Measurements from ENCODE around the gene KCNK10.

The KCNK10 gene

GRCh38 chr14:88327497-88327896 lies 4.4 kb upstream of the KCNK10 start:
- no CpG with 5 or more reads among the region's 1 CpG for WGBS (ENCODE audit: insufficient coverage)
- H3K36me3 ChIP-seq (ENCODE audit: control insufficient read depth in 4 of 4, insufficient read depth in 4 of 4, low read length in 3 of 4) = no peaks in the 10 kb centered on the region
- H3K9me3 ChIP-seq (ENCODE audit: control extremely low read depth in 1 of 5, control insufficient read depth in 4 of 5, insufficient read depth in 2 of 5, low read depth in 1 of 5, low read length in 4 of 5) = peaks cover 2 to 9% (median 5%) of the 10 kb centered on the region in 5 experiments
- peaks cover 0 to 23% (median 14%) of the 10 kb centered on the region in 4 experiments for H3K4me1 ChIP-seq (ENCODE audit: control extremely low read depth in 1 of 4, control insufficient read depth in 4 of 4, insufficient read depth in 4 of 4, low read length in 3 of 4)
- no peak overlapping the region for H3K4me3 ChIP-seq (ENCODE audit: control insufficient read depth in 1 of 7, extremely low read depth in 1 of 7, insufficient read depth in 4 of 7, low read depth in 2 of 7, low read length in 6 of 7)
- ChIA-PET CTCF (no interaction called here), POLR2A (no interaction called here)
- H3K27ac ChIP-seq (ENCODE audit: insufficient read depth in 1 of 2, low read depth in 1 of 2, low read length in 2 of 2, poor library complexity in 1 of 2, severe bottlenecking in 2 of 2) = no peak overlapping the region
- peaks cover 34 to 81% (median 50%) of the 10 kb centered on the region in 5 experiments for H3K27me3 ChIP-seq (replicated peaks in 2 of 5; ENCODE audit: control insufficient read depth in 4 of 5, insufficient read depth in 5 of 5, low read length in 4 of 5)
- DNase-seq = no peak

DNA sequence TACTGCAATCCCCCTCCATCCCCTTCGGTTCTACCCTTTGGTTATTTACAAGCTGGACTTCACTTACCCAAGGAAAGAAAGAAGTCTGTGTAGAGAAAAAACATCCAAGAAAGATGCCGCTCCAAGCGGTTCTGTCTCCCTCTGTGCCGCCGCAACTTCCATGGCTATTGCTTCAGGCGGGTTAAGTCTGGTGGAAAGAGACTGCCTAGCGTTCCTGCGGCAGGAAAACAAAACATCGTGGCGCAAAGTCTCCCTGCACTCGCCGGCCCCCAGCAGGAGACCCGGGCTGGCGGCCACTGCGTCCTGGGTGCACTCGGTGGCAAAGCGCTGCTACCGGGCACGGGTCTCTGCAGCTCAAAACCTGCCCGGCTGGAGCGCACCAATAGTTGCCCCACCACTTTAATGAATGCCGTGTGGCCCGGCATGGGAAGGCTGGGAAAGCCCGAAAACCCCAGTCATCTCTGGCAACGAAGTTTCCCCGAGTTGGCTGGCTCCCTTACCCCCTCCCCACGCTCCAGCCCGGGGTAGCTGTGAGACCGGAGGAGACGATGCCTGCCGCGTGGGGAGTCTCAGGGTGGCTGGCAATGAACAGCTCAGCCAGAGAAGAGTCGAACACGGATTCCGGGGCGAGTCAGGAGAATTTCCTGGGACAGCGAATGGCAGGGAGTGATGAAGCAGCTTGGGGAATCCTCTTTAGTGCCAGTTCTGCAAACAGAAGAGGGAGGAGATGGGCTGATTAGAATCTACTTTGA lies 3.5 kb upstream of the KCNK10 start:
- Histone ChIP-seq H3K9me3 (ENCODE audit: control extremely low read depth in 1 of 5, control insufficient read depth in 4 of 5, insufficient read depth in 2 of 5, low read depth in 1 of 5, low read length in 4 of 5) (peaks cover 2 to 9% (median 6%) of the 10 kb centered on the region in 5 experiments), H3K36me3 (ENCODE audit: control insufficient read depth in 4 of 4, insufficient read depth in 4 of 4, low read length in 3 of 4) (no peaks in the 10 kb centered on the region), H3K4me1 (ENCODE audit: control extremely low read depth in 1 of 4, control insufficient read depth in 4 of 4, insufficient read depth in 4 of 4, low read length in 3 of 4) (peaks cover 0 to 26% (median 16%) of the 10 kb centered on the region in 4 experiments), H3K27me3 (replicated peaks in 2 of 5; ENCODE audit: control insufficient read depth in 4 of 5, insufficient read depth in 5 of 5, low read length in 4 of 5) (peaks cover 34 to 88% (median 56%) of the 10 kb centered on the region in 5 experiments), H3K27ac (ENCODE audit: insufficient read depth in 1 of 2, low read depth in 1 of 2, low read length in 2 of 2, poor library complexity in 1 of 2, severe bottlenecking in 2 of 2) (no peak overlapping the region), H3K4me3 (ENCODE audit: control insufficient read depth in 1 of 7, extremely low read depth in 1 of 7, insufficient read depth in 4 of 7, low read depth in 2 of 7, low read length in 6 of 7) (peak overlapping the region in 1 of 7 experiments; percentile 4)
- no peak for DNase-seq
- ChIA-PET CTCF (interaction anchor here (1.0 kb wide), 1 partner anchor 137 kb away, joined by 3 read pairs; no protein-coding TSS in a partner anchor), POLR2A (no interaction called here)
- WGBS (ENCODE audit: insufficient coverage) = 2% methylated on average over 34 of the region's 37 CpGs

DNA sequence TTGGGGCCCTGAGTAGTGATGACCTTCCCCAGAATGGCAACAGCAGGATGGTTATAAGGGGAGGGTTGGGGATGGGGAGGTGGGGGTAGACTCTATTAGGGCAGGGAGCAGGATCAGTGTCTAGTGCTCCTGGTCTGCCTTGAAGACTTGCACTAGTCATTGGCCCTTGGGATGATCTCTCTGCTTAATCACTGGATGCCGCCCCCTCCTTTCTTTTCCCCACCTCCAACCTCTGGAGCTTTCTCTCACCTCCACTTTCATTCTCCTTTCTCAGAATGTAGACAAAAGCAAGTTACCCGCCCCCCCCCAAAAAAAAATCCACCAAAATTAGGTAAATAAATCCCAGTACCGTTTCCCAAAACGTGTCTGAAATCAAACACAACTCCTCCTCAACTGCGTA lies 2.8 kb upstream of the KCNK10 start:
- Histone ChIP-seq H3K4me1 (ENCODE audit: control extremely low read depth in 1 of 4, control insufficient read depth in 4 of 4, insufficient read depth in 4 of 4, low read length in 3 of 4) (peaks cover 0 to 26% (median 16%) of the 10 kb centered on the region in 4 experiments), H3K36me3 (ENCODE audit: control insufficient read depth in 4 of 4, insufficient read depth in 4 of 4, low read length in 3 of 4) (no peaks in the 10 kb centered on the region), H3K4me3 (ENCODE audit: control insufficient read depth in 1 of 7, extremely low read depth in 1 of 7, insufficient read depth in 4 of 7, low read depth in 2 of 7, low read length in 6 of 7) (no peak overlapping the region), H3K27me3 (replicated peaks in 2 of 5; ENCODE audit: control insufficient read depth in 4 of 5, insufficient read depth in 5 of 5, low read length in 4 of 5) (peaks cover 34 to 93% (median 61%) of the 10 kb centered on the region in 5 experiments), H3K9me3 (ENCODE audit: control extremely low read depth in 1 of 5, control insufficient read depth in 4 of 5, insufficient read depth in 2 of 5, low read depth in 1 of 5, low read length in 4 of 5) (peaks cover 2 to 12% (median 6%) of the 10 kb centered on the region in 5 experiments), H3K27ac (ENCODE audit: insufficient read depth in 1 of 2, low read depth in 1 of 2, low read length in 2 of 2, poor library complexity in 1 of 2, severe bottlenecking in 2 of 2) (no peak overlapping the region)
- ChIA-PET POLR2A (no interaction called here), CTCF (interaction anchor here (1.0 kb wide), 2 partner anchors 135 to 137 kb away, joined by 3 read pairs; no protein-coding TSS in a partner anchor)
- DNase-seq = no peak
- WGBS (ENCODE audit: insufficient coverage) = 40% methylated on average over 1 of the region's 5 CpGs

DNA sequence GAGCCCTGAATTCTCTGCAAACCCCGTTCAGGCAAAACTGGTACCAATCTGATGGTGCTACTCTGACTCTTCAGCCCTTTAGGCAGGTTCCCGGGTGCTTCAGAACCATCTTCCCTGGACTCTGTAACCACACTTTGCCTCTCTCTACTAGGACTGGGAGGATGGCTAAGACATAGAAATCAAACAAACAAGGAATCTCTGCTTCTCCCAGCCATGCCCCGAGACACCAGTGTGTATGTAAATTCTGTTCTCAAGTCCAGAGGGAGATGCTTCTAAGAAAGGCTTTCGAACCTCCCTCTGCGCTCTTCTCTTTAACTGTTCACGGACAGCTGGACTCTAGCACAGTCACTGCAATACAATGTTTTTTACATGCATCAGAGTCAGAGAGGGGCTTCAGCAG lies 1.9 kb upstream of the KCNK10 start:
- Histone ChIP-seq H3K4me3 (ENCODE audit: control insufficient read depth in 1 of 7, extremely low read depth in 1 of 7, insufficient read depth in 4 of 7, low read depth in 2 of 7, low read length in 6 of 7) (no peak overlapping the region), H3K27ac (ENCODE audit: insufficient read depth in 1 of 2, low read depth in 1 of 2, low read length in 2 of 2, poor library complexity in 1 of 2, severe bottlenecking in 2 of 2) (no peak overlapping the region), H3K27me3 (replicated peaks in 2 of 5; ENCODE audit: control insufficient read depth in 4 of 5, insufficient read depth in 5 of 5, low read length in 4 of 5) (peaks cover 31 to 96% (median 66%) of the 10 kb centered on the region in 5 experiments), H3K4me1 (ENCODE audit: control extremely low read depth in 1 of 4, control insufficient read depth in 4 of 4, insufficient read depth in 4 of 4, low read length in 3 of 4) (peaks cover 0 to 26% (median 16%) of the 10 kb centered on the region in 4 experiments), H3K9me3 (ENCODE audit: control extremely low read depth in 1 of 5, control insufficient read depth in 4 of 5, insufficient read depth in 2 of 5, low read depth in 1 of 5, low read length in 4 of 5) (peaks cover 2 to 12% (median 6%) of the 10 kb centered on the region in 5 experiments), H3K36me3 (ENCODE audit: control insufficient read depth in 4 of 4, insufficient read depth in 4 of 4, low read length in 3 of 4) (no peaks in the 10 kb centered on the region)
- WGBS (ENCODE audit: insufficient coverage) = 69% methylated on average over 6 of the region's 6 CpGs
- CTCF ChIA-PET = interaction anchor here (1.0 kb wide), 1 partner anchor 134 kb away, joined by 3 read pairs; no protein-coding TSS in a partner anchor
- POLR2A ChIA-PET = no interaction called here
- no peak for DNase-seq

GRCh38 chr14:88324491-88324890 lies 1.4 kb upstream of the KCNK10 start:
- POLR2A ChIA-PET = no interaction called here
- H3K36me3 ChIP-seq (ENCODE audit: control insufficient read depth in 4 of 4, insufficient read depth in 4 of 4, low read length in 3 of 4) = no peaks in the 10 kb centered on the region
- H3K27me3 ChIP-seq (replicated peaks in 2 of 5; ENCODE audit: control insufficient read depth in 4 of 5, insufficient read depth in 5 of 5, low read length in 4 of 5) = peaks cover 28 to 97% (median 64%) of the 10 kb centered on the region in 5 experiments
- H3K4me3 ChIP-seq (ENCODE audit: control insufficient read depth in 1 of 7, extremely low read depth in 1 of 7, insufficient read depth in 4 of 7, low read depth in 2 of 7, low read length in 6 of 7) = no peak overlapping the region
- no peak overlapping the region for H3K27ac ChIP-seq (ENCODE audit: insufficient read depth in 1 of 2, low read depth in 1 of 2, low read length in 2 of 2, poor library complexity in 1 of 2, severe bottlenecking in 2 of 2)
- DNase-seq = no peak
- 64% methylated on average over 3 of the region's 4 CpGs for WGBS (ENCODE audit: insufficient coverage)
- CTCF ChIA-PET = no interaction called here
- H3K4me1 ChIP-seq (ENCODE audit: control extremely low read depth in 1 of 4, control insufficient read depth in 4 of 4, insufficient read depth in 4 of 4, low read length in 3 of 4) = peaks cover 0 to 26% (median 16%) of the 10 kb centered on the region in 4 experiments
- peaks cover 2 to 12% (median 6%) of the 10 kb centered on the region in 5 experiments for H3K9me3 ChIP-seq (ENCODE audit: control extremely low read depth in 1 of 5, control insufficient read depth in 4 of 5, insufficient read depth in 2 of 5, low read depth in 1 of 5, low read length in 4 of 5)

GRCh38 chr14:88323523-88324199 lies 592 bp upstream of the KCNK10 start:
- peak overlapping the region; percentile 38 to 73 (median 59) for H3K4me3 ChIP-seq (ENCODE audit: control insufficient read depth in 1 of 7, extremely low read depth in 1 of 7, insufficient read depth in 4 of 7, low read depth in 2 of 7, low read length in 6 of 7)
- H3K36me3 ChIP-seq (ENCODE audit: control insufficient read depth in 4 of 4, insufficient read depth in 4 of 4, low read length in 3 of 4) = no peaks in the 10 kb centered on the region
- ChIA-PET CTCF (interaction anchor here (1.1 kb wide), 1 partner anchor 134 kb away, joined by 3 read pairs; no protein-coding TSS in a partner anchor), POLR2A (no interaction called here)
- under 1% methylated on average over 47 of the region's 69 CpGs for WGBS (ENCODE audit: insufficient coverage)
- H3K9me3 ChIP-seq (ENCODE audit: control extremely low read depth in 1 of 5, control insufficient read depth in 4 of 5, insufficient read depth in 2 of 5, low read depth in 1 of 5, low read length in 4 of 5) = peaks cover 2 to 9% (median 3%) of the 10 kb centered on the region in 5 experiments
- peaks cover 32 to 100% (median 67%) of the 10 kb centered on the region in 5 experiments for H3K27me3 ChIP-seq (replicated peaks in 2 of 5; ENCODE audit: control insufficient read depth in 4 of 5, insufficient read depth in 5 of 5, low read length in 4 of 5)
- DNase-seq = peak; percentile 17 to 57 (median 50)
- peaks cover 0 to 26% (median 16%) of the 10 kb centered on the region in 4 experiments for H3K4me1 ChIP-seq (ENCODE audit: control extremely low read depth in 1 of 4, control insufficient read depth in 4 of 4, insufficient read depth in 4 of 4, low read length in 3 of 4)
- H3K27ac ChIP-seq (ENCODE audit: insufficient read depth in 1 of 2, low read depth in 1 of 2, low read length in 2 of 2, poor library complexity in 1 of 2, severe bottlenecking in 2 of 2) = no peak overlapping the region

Data from common myeloid progenitor, CD34-positive (primary cell).